Gastrocnemius medialis (tissue), 4 donors: ENCODE results near the gene ZMYND15. TPM values are rescaled to one million over a fixed set of nuclear protein-coding genes. Genes with fewer than 3 reads are reported as not detected.

Experiments used
- ATAC-seq, 2 donors: fragments of 150-250 bp; one replicate each; pipeline ENCODE4 v1.9.1; 2016
- DNase-seq, 2 donors: peaks; one replicate each; pipeline ENCODE4 v3.0.0-alpha.2; 2019
- H3K27ac ChIP-seq, 4 donors: fragments of 200-600 bp; sonication (generic); 1 replicate in 1 of 4; 2 replicates in 3 of 4; pipeline ENCODE4 v1.5.1; 2016 to 2018; ENCODE audit warnings: mild to moderate bottlenecking in 2 of 4, moderate library complexity in 1 of 4
- H3K27me3 ChIP-seq, 3 donors: fragments of 200-600 bp; sonication (generic) in 2 of 3; 1 replicate in 1 of 3; 2 replicates in 2 of 3; pipeline versions ENCODE4 v1.5.1 to v1.6.0; 2016 to 2019; ENCODE audit warnings: mild to moderate bottlenecking in 1 of 3, moderate library complexity in 1 of 3
- H3K36me3 ChIP-seq, 2 donors: fragments of 200-600 bp; sonication (generic) in 1 of 2; one replicate each; pipeline ENCODE4 v1.5.1; 2017 to 2018
- H3K4me1 ChIP-seq, 2 donors: fragments of 200-600 bp; sonication (generic) in 1 of 2; one replicate each; pipeline ENCODE4 v1.5.1; 2016 to 2017; ENCODE audit warnings: mild to moderate bottlenecking in 2 of 2
- H3K4me3 ChIP-seq, 4 donors: fragments of 200-600 bp; sonication (generic) in 3 of 4; 1 replicate in 1 of 4; 2 replicates in 3 of 4; pipeline ENCODE4 v1.5.1; 2016 to 2019; ENCODE audit warnings: mild to moderate bottlenecking in 2 of 4
- H3K9me3 ChIP-seq, 3 donors: fragments of 200-600 bp; sonication (generic) in 2 of 3; 1 replicate in 1 of 3; 2 replicates in 2 of 3; pipeline ENCODE4 v1.5.1; 2016 to 2019
- POLR2A ChIP-seq, 2 donors: fragments of 450-650 bp; IDR thresholded peaks; one replicate each; pipeline ENCODE4 v1.6.1; 2017; ENCODE audit warnings: antibody characterized with exemption in 2 of 2, mild to moderate bottlenecking in 2 of 2, moderate library complexity in 2 of 2
- in situ Hi-C, 4 donors: fragments of 200-750 bp; cut with MboI; loops; one replicate each; pipeline versions ENCODE4 v1.15.0 to v1.8.0; 2017; ENCODE audit warnings: low sequenced_read_pairs in 4 of 4
- intact Hi-C: fragments of 100-400 bp; cut with DNase I; formaldehyde crosslinking; loops from one replicate; pipeline ENCODE4 v1.15.1; 2023; ENCODE audit warnings: low total_unique reads
- total RNA-seq, 4 donors: library from RNA; depleted of rRNA; stranded (reverse); fragments of >200 nt; gene quantifications; one replicate each; pipeline versions ENCODE4 v1.1.0 to v1.2.3, GENCODE V29; 2016
- TF ChIP-seq, protein P1 (sequence below), 5 experiments: fragments of 450-650 bp in 3 of 5; fragments of 200-600 bp in 2 of 5; sonication (generic) in 2 of 5; IDR thresholded peaks in 4 of 5; conservative IDR thresholded peaks in 1 of 5; 1 replicate in 4 of 5; 2 replicates in 1 of 5; pipeline ENCODE4 v1.5.1; 2016 to 2019; ENCODE audit warnings: antibody characterized with exemption in 5 of 5, mild to moderate bottlenecking in 3 of 5, moderate library complexity in 3 of 5

ZMYND15 gene
- total RNA-seq, 4 donors from 2014 or later: not detected

DNA sequence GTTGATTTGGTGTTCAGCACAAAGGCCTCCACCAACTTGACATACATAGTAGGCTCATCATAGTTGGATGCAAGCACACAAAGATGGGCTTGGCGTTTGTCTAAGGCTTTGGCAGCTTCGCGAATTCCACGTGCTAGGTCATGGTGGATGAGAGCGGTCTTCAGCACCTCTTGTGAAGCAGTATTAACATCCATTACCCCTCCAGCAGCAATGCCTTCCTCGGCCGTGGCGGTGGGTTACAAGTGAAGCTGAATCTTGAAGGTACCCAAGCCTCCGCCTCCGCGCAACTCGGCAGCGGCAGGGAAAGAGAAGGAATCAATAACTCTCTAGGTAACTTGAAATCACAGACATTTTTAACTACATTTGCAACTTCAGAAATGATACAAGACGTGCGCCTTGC, 34.6 kb upstream of the ZMYND15 start:
- Histone ChIP-seq H3K4me3 (no peak overlapping the region), H3K27ac (no peak overlapping the region), H3K27me3 (no peaks in the 10 kb centered on the region), H3K36me3 (no peaks in the 10 kb centered on the region), H3K4me1 (peaks cover 13 to 15% of the 10 kb centered on the region in 2 donors), H3K9me3 (no peaks in the 10 kb centered on the region)
- DNase-seq (no peak), ATAC-seq (no peak)
- intact Hi-C loops: no loop called here
- TF ChIP-seq, protein P1, sequence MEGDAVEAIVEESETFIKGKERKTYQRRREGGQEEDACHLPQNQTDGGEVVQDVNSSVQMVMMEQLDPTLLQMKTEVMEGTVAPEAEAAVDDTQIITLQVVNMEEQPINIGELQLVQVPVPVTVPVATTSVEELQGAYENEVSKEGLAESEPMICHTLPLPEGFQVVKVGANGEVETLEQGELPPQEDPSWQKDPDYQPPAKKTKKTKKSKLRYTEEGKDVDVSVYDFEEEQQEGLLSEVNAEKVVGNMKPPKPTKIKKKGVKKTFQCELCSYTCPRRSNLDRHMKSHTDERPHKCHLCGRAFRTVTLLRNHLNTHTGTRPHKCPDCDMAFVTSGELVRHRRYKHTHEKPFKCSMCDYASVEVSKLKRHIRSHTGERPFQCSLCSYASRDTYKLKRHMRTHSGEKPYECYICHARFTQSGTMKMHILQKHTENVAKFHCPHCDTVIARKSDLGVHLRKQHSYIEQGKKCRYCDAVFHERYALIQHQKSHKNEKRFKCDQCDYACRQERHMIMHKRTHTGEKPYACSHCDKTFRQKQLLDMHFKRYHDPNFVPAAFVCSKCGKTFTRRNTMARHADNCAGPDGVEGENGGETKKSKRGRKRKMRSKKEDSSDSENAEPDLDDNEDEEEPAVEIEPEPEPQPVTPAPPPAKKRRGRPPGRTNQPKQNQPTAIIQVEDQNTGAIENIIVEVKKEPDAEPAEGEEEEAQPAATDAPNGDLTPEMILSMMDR (IDR thresholded peaks at IDR 0.05 in 4 of 5, conservative IDR thresholded peaks at IDR 0.05 in 1 of 5): no peak
- TF ChIP-seq POLR2A (IDR thresholded peaks at IDR 0.05): no peak
- in situ Hi-C loops: no loop called here

DNA sequence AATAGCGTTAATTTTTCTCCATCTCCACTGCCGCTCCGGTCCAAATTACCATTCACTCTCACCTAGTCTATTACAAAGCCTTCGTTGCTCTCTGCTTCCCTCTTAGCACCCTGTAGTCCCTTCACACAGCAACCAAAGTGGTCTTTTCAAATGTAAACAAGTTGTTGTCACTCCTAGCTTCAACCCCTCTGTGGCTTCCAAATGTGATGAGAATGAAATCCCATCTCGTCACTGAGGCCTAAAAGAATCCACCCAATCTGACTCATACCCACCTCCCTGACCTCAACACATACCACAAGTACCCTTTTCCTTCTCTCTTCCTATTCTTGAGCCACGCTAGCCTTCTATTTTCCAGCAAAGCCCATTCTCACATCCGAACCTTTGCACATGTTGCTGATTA, 33.5 kb upstream of the ZMYND15 start:
- ATAC-seq: no peak
- no peaks in the 10 kb centered on the region for H3K27me3 ChIP-seq
- no peaks in the 10 kb centered on the region for H3K9me3 ChIP-seq
- DNase-seq: no peak
- H3K4me1 ChIP-seq: peaks cover 17 to 21% of the 10 kb centered on the region in 2 donors
- in situ Hi-C loops (no loop called here), intact Hi-C loops (no loop called here)
- TF ChIP-seq POLR2A (IDR thresholded peaks at IDR 0.05): no peak
- TF ChIP-seq, protein P1 (IDR thresholded peaks at IDR 0.05 in 4 of 5, conservative IDR thresholded peaks at IDR 0.05 in 1 of 5): no peak
- H3K4me3 ChIP-seq: no peak overlapping the region
- H3K27ac ChIP-seq: no peak overlapping the region
- H3K36me3 ChIP-seq: no peaks in the 10 kb centered on the region

GRCh38 chr17:4708436-4708835, 31.2 kb upstream of the ZMYND15 start:
- in situ Hi-C loops: no loop called here
- peaks cover 17 to 22% of the 10 kb centered on the region in 2 donors for H3K4me1 ChIP-seq
- intact Hi-C loops: no loop called here
- no peaks in the 10 kb centered on the region for H3K36me3 ChIP-seq
- ATAC-seq: no peak
- H3K4me3 ChIP-seq: no peak overlapping the region
- DNase-seq: no peak
- TF ChIP-seq POLR2A (IDR thresholded peaks at IDR 0.05): no peak
- TF ChIP-seq, protein P1 (IDR thresholded peaks at IDR 0.05 in 4 of 5, conservative IDR thresholded peaks at IDR 0.05 in 1 of 5): no peak
- no peaks in the 10 kb centered on the region for H3K27me3 ChIP-seq
- H3K9me3 ChIP-seq: no peaks in the 10 kb centered on the region
- no peak overlapping the region for H3K27ac ChIP-seq

GRCh38 chr17:4709794-4710692, 29.6 kb upstream of the ZMYND15 start, which contains the start of gene ARRB2:
Gene ARRB2, plus strand, starts transcription at chr17:4710632. Its CDS starts 90 bp downstream, at chr17:4710722.
- peak within 1 kb of the TSS; percentile 66 to 86 (median 75) for H3K4me3 ChIP-seq
- DNase-seq (peak; percentile 91 to 95), ATAC-seq (peak; percentile 83 to 89)
- peak within 1 kb of the TSS; percentile 78 to 94 (median 83) for H3K27ac ChIP-seq
- H3K9me3 ChIP-seq: no peaks in the 10 kb centered on the region
- in situ Hi-C loops (loop anchor here in 1 of 4 donors (10.0 kb wide), 1 partner anchor 175 kb away; no protein-coding TSS in a partner anchor), intact Hi-C loops (loop anchor here (1.0 to 5.0 kb wide), 3 partner anchors 21 to 177 kb away; partner anchors contain the start of genes MED11 and PLD2)
- no peaks in the 10 kb centered on the region for H3K36me3 ChIP-seq
- H3K4me1 ChIP-seq: peaks cover 13 to 19% of the 10 kb centered on the region in 2 donors
- H3K27me3 ChIP-seq: no peaks in the 10 kb centered on the region
- TF ChIP-seq, protein P1 (IDR thresholded peaks at IDR 0.05 in 4 of 5, conservative IDR thresholded peaks at IDR 0.05 in 1 of 5): peak; percentile 49 to 68 (median 56)
- peak in 1 of 2 donors; percentile 52 for TF ChIP-seq POLR2A (IDR thresholded peaks at IDR 0.05)
